HG02798 (cell line): ENCODE measurements around the gene GPSM3.
"Not testable (repeated sequence)": the region's sequence is repeated elsewhere in the genome, so short reads cannot be mapped to it uniquely, and the experiment has no call there.

Experiments used
- ATAC-seq: cut with Tn5 transposase; IDR thresholded peaks from one replicate; pipeline ENCODE4 v1.9.1; 2021; ENCODE audit warnings: mild to moderate bottlenecking; ENCODE audit not compliant: unreplicated experiment, poor library complexity

The GPSM3 gene

GRCh38 chr6:32188381-32189068 is 3.9 kb downstream of the GPSM3 start:
- no peak for ATAC-seq

GRCh38 chr6:32187725-32188380 is 4.6 kb downstream of the GPSM3 start:
- not testable (repeated sequence) for ATAC-seq

- ATAC-seq: no peak
Measured at GRCh38 chr6:32187009-32187709, 5.3 kb downstream of the GPSM3 start.

- not testable (repeated sequence) for ATAC-seq
Measured at GRCh38 chr6:32186151-32186840, 6.1 kb downstream of the GPSM3 start.

GRCh38 chr6:32185681-32186131 is 6.7 kb downstream of the GPSM3 start:
- ATAC-seq: peak; percentile 26

GRCh38 chr6:32184084-32184640 is 8.3 kb downstream of the GPSM3 start, which contains the start of gene AGER:
AGER (minus strand) TSS chr6:32184253; CDS start chr6:32184222, 31 bp downstream.
- no peak for ATAC-seq

GRCh38 chr6:32183483-32184083 is 8.9 kb downstream of the GPSM3 start:
- no peak for ATAC-seq

GRCh38 chr6:32183030-32183429 is 9.4 kb downstream of the GPSM3 start:
- no peak for ATAC-seq

- no peak for ATAC-seq
Measured at GRCh38 chr6:32182555-32182981, 9.9 kb downstream of the GPSM3 start.

- no peak for ATAC-seq
Measured at GRCh38 chr6:32181915-32182529, 10.4 kb downstream of the GPSM3 start.

- no peak for ATAC-seq
Measured at GRCh38 chr6:32181148-32181702, 11.2 kb downstream of the GPSM3 start.

GRCh38 chr6:32179766-32180405 is 12.6 kb downstream of the GPSM3 start:
- no peak for ATAC-seq

GRCh38 chr6:32178547-32179440 is 13.6 kb downstream of the GPSM3 start:
- no peak for ATAC-seq

GRCh38 chr6:32177788-32178546 is 14.5 kb downstream of the GPSM3 start, which contains the start of gene RNF5:
RNF5 (plus strand) TSS chr6:32178405; CDS start chr6:32178512, 107 bp downstream.
- ATAC-seq: peak; percentile 86

GRCh38 chr6:32177183-32177787 is 15.2 kb downstream of the GPSM3 start:
- ATAC-seq: no peak

- ATAC-seq: no peak
Measured at GRCh38 chr6:32176476-32177182, 15.8 kb downstream of the GPSM3 start.
